Measurements from ENCODE around the gene MAL. TPM values are rescaled to one million over a fixed set of nuclear protein-coding genes. Genes with fewer than 3 reads are reported as not detected.

Gene MAL
- total RNA-seq, 1 donor from 2014 or later = not detected

Small RNA genes within 50 kb of the gene (small RNA-seq; reads per million reads assigned to genes)
- not detected for gene RN7SL575P (ENCODE audit: low replicate concordance)

Other genes with a start within 250 kb of the MAL start
- gene TEKT4, start 154.3 kb upstream of the MAL start, total RNA-seq = not detected
- gene MRPS5, start 96.1 kb downstream of the MAL start, total RNA-seq = 38.6 TPM
- gene ZNF514, start 134.1 kb downstream of the MAL start, total RNA-seq = 24.1 TPM
- gene ZNF2, start 140.1 kb downstream of the MAL start, total RNA-seq = 7.6 TPM
- gene ZNF892, start 181.8 kb downstream of the MAL start, total RNA-seq = 31.0 TPM
- gene PROM2, start 248.7 kb downstream of the MAL start, total RNA-seq = 0.98 TPM